GM06990 (cell line): Measurements from ENCODE around the gene RRBP1.

Source experiments
- DNase-seq: peaks from one replicate; pipeline ENCODE4 v3.0.0-alpha.2; 2011; ENCODE audit not compliant: insufficient read length; ENCODE audit errors: extremely low read depth
- H3K27me3 ChIP-seq: replicated peaks from 2 replicates; pipeline ENCODE4 v1.6.0; 2011; ENCODE audit warnings: low read length; ENCODE audit not compliant: control insufficient read depth, insufficient read depth
- H3K36me3 ChIP-seq: 2 replicates; pipeline ENCODE4 v1.5.1; 2011; ENCODE audit warnings: low read length; ENCODE audit not compliant: control insufficient read depth, insufficient read depth
- H3K4me3 ChIP-seq: replicated peaks from 2 replicates; pipeline ENCODE4 v1.5.1; 2011; ENCODE audit warnings: low read depth, mild to moderate bottlenecking, control low read depth, low read length
- CTCF ChIP-seq: IDR thresholded peaks from 2 replicates; pipeline ENCODE4 v1.5.1; 2011; ENCODE audit warnings: low read length, control low read depth, mild to moderate bottlenecking, inconsistent platforms; ENCODE audit not compliant: insufficient read depth, poor library complexity, severe bottlenecking

RRBP1 gene

DNA sequence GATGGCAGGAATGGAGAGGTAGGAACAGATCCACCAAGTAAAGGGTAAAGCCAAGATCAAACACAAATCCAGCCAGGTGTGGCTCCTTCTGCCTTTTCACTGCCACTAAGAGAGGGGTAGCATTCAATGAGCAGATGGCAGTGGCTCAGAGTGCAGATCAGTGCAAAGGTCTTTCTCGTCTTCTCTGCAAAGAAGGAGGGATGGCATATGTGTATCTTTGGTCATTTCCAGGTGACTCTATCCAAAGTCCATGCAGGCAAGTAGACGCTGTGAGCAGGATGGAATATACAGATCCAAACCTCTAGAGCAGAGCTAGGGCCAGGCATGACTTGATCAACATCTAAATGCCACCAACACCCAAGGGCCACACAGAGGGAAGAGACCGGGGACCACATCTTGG is 24.6 kb upstream of the RRBP1 start:
- TF ChIP-seq CTCF, result no peak
- no peak for DNase-seq
- no peaks in the 10 kb centered on the region for H3K27me3 ChIP-seq
- H3K36me3 ChIP-seq, result no peaks in the 10 kb centered on the region
- H3K4me3 ChIP-seq, result no peak overlapping the region

GRCh38 chr20:17705916-17706315 is 23.9 kb upstream of the RRBP1 start:
- H3K36me3 ChIP-seq, result no peaks in the 10 kb centered on the region
- H3K27me3 ChIP-seq, result no peaks in the 10 kb centered on the region
- no peak overlapping the region for H3K4me3 ChIP-seq
- no peak for TF ChIP-seq CTCF
- no peak for DNase-seq

DNA sequence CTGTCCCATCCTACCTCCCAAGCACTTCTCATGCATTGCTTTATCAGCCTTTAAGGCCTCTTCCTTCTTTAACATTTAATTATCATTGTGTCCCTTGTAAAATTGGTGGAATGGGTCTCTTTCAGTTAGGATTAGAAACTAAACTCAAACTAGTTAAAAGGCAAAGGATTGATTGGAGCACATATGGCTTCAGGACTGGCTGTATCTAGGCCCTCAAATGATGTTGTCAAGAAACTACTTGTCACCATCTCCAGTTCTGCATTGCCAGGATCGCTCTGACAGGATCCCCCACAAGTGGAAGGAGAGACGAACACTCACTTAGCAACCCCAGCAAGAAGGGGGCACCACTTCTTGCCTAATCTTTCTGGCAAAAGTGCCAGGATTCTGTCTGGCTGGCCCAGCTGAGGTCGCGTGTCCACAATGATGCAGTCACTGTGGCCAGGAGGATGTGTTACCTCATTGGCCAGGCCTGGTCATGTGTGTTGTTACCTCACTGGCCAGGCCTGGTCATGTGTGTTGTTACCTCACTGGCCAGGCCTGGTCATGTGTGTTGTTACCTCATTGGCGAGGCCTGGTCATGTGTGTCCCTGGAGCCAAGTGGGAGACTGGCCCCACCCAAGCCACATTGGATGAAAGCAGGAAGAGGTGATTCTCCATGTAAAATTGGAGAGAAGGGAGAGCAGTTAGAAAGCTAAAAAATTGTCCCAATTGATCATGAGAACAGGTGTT is 22.7 kb upstream of the RRBP1 start:
- no peaks in the 10 kb centered on the region for H3K36me3 ChIP-seq
- no peak for DNase-seq
- TF ChIP-seq CTCF, result no peak
- H3K27me3 ChIP-seq, result no peaks in the 10 kb centered on the region
- H3K4me3 ChIP-seq, result no peak overlapping the region

DNA sequence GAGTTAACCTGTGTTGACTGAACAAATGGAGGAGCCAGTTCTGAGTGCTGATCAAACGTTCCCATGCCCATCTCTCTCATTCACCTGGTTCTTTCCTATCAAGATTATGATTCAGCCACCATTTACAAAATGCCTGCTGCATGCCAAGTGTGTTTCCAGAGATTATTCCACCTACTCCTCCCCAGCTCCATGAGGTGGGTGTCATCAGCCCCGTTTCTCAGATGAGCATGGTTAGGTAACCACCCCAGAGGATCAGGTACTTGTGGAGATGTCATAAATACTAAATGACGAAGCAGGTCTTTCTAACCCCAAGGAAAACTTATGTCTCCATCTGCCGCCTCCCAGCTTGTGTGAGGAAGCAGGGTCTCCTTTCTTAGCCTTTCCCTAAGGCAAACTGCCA is 19.8 kb upstream of the RRBP1 start:
- H3K27me3 ChIP-seq, result no peaks in the 10 kb centered on the region
- no peak overlapping the region for H3K4me3 ChIP-seq
- no peaks in the 10 kb centered on the region for H3K36me3 ChIP-seq
- no peak for TF ChIP-seq CTCF
- no peak for DNase-seq

- Histone ChIP-seq H3K4me3 (no peak overlapping the region), H3K27me3 (no peaks in the 10 kb centered on the region)
Observed at GRCh38 chr20:17700637-17701036, 18.6 kb upstream of the RRBP1 start.

More at GRCh38 chr20:17700637-17701036, 18.6 kb upstream of the RRBP1 start:
- TF ChIP-seq CTCF, result no peak
- H3K36me3 ChIP-seq, result no peaks in the 10 kb centered on the region
- no peak for DNase-seq
